Stimulated activated CD8-positive, alpha-beta memory T cell treated with anti-CD3 and anti-CD28 coated beads, Interleukin-7, amount 100 ng/mL, for 24 hours (primary cell): Measurements from ENCODE around the gene NFYB.
A peak's percentile ranks its signal among the peaks of the same experiment; 100 is the strongest.
"Not testable (repeated sequence)": the region's sequence is repeated elsewhere in the genome, so short reads cannot be mapped to it uniquely, and the experiment has no call there.

ENCODE experiments used
- DNase-seq: peaks from one replicate; pipeline ENCODE4 v3.0.0-alpha.2; 2020; ENCODE audit warnings: low read depth

Gene NFYB

DNA sequence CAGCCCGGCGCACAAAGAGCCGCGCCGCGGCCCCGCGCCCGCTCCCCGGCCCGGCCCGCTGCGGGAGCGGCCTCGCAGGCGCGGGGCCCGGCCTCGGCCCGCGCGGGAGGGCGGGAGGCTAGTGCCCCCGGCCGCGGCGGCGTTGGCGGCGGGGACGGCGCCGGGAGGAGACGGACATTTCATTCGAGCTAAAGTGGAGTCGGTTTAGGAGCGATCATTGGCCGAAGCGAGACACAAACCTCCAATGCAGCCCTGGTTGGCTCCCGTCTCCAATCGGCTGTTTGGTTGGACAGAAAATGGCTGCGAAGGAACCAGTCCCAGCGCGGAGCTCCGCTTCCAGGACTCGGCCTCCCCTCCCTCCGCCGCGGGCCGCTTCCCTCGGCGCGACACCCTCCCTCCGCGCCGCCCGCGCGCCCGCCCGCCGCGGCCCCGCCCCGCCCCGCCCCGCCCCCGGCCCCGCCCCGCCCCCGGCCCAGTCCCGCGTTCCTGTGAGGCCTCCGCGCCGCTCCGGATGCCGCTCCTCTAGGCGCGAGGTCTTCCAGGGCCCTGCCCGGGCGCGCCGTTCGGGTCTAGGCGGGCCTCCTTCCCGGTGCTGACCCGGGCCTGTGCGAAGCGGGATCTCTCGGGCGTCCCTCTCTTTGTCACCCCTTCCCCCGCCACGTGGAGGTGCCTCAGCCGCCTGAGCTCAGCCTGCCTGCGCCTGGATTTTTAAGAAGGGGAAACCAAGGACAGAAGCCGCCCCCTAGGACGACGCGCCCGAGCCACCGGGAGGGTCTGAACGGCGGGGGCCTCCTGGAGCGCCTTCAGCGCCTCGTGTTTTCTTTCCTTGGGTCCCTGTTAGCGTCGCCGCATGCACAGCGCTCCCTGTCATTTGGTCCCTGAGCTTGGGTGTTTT lies at the start of gene NFYB:
TSS of gene NFYB (minus strand) at position 309 of the 895 bp plus-strand sequence. CDS start 2,757 bp downstream, outside the sequence.
- peak; percentile 75 for DNase-seq

DNA sequence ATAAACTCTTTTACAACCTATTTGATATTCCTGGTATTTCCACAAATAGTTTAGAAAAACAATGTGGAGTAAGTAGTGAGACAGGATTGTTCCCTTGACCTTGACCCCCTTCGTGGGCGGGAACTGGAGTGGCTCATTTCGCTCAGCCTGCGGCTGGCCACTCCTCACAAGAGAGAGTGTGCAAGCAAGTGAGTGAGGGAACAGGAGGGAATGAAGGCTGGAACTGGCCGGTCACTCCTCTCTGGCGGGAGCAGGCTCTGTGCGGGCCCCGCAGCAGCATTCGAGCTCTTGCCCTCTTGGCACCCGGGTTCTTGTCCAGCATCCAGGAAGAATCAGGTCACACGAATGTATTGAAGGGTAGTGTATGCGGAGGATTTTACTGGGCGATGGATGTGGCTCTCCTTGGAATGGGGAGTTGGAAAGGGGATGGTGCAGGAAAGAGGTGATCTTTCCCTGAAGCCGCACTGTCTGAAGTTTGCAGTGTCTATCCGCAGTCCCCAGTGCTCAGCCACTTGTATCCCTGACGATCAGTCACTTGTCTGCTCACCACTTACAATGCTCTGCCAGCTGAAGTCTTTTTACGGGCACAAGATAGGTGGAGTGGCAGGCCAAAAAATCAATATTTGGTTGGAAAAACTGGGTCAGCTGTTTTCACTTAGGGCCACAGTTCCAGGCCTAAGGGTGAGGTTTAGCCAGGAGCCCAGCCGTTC lies 49.6 kb upstream of the NFYB start:
- DNase-seq, result no peak

DNA sequence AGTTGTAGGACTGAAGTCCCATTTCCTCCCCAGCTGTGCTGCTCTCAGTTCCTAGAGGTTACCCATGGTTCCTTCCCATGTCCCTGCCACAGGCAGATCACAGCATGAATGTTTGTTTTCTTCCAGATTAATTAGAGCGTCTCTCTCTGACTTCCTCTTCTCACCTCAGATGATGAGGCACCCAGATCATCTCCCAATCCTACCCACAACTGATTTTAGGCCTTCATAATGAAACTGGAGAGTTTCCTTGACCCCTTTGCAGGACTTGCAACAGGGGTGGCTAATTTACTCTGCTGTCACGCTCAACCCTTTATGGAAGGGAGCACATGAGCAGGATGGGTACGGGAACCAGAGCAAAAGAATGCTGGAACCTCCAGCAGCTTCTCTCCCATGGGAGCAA lies 45.4 kb upstream of the NFYB start:
- DNase-seq, result no peak

DNA sequence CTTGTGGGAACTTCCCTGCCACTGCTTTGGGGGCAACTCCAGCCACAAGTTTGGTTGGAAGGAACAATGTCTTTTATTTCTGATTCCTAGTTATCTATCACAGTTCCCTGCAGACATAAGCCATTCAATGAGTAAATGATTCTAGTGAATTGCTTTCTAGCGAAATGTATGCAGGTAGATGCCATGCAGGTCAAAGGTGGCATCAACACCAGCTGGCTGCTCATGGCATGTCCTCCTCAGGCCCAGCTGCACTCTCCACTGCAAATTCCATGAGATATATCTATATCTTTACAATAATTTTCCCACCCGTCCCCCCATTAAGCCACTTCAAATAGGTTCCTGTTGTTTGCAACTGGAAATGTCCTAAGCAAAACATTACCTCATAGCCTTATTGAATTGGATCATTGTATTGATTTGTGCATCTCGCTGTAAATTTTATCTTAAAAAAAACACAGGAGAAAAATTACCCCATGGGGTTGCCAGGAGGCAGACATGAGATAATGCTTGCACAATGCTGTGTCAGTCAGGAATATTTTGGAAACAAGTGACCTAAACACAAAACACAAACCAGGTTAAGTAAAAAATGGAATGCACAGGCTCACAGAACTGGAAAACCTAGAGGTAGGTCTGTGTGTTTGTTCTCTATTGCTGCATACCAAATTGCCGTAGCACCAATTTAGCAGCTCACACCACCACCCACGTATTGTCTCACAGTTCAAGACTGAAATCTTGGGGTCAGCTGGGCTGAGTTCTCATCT lies 44.8 kb upstream of the NFYB start:
- no peak for DNase-seq

DNA sequence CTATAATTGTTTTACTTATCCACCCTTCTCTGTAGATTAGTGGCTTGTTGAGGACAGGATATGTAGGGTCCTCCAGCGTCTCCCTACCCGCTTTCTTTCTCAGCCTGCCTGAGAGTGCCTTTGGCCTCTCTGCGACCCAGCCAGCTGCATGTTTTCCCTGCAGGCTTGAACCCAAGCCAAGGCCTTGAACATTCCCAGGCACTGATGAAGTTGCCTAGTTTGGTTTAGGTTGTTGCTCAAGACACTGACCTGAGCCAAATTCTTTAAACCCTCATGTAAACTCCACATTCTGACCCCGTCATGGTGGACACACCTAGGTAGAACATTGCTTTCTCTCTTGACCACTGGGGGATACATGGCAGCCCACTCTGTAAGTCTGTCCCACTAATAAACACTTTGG lies 44.1 kb upstream of the NFYB start:
- DNase-seq, result no peak

- no peak for DNase-seq
These were observed 43.3 kb upstream of the NFYB start for GRCh38 chr12:104181313-104181712.

GRCh38 chr12:104180374-104180773 lies 42.4 kb upstream of the NFYB start:
- DNase-seq, result no peak

GRCh38 chr12:104177663-104178501 lies 39.9 kb upstream of the NFYB start:
- DNase-seq, result no peak

GRCh38 chr12:104177336-104177662 lies 39.3 kb upstream of the NFYB start:
- DNase-seq, result no peak

- no peak for DNase-seq
These were observed 37.8 kb upstream of the NFYB start for GRCh38 chr12:104175726-104176247.

DNA sequence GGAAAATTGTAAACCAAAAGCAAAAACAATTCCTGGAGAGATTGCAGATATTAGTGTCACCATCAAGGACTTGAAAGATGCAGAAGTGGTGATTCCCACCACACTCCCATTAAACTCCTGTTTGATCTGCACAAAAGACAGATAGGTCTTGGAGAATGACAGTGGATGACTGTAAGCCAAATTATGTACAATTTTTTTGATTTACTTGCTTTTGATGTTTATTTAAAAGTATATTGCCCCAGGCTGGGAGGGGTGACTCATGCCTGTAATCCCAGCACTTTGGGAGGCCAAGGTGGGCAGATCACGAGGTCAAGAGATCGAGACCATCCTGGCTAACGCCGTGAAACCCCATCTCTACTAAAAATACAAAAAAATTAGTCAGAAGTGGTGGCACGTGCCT lies 35.8 kb upstream of the NFYB start:
- not testable (repeated sequence) for DNase-seq

- DNase-seq, result no peak
These were observed 34.5 kb upstream of the NFYB start for GRCh38 chr12:104172570-104172947.

- no peak for DNase-seq
These were observed 34.0 kb upstream of the NFYB start for GRCh38 chr12:104171785-104172569.

DNA sequence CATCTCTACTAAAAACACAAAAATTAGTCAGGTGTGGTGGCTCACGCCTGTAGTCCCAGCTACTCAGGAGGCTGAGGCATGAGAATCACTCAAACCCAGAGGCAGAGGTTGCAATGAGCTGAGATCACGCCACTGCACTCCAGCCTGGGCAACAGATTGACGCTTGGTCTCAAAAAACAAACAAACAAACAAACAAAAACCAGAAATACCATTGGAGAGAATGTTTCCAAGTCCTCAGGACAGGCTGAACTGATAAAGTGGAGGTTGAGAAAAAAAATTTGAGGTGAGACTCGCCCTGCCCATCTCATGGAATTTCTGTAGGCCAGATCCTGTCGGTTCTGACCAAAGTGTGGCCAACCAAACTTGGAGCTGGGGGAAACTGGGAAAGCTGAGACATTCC lies 30.6 kb upstream of the NFYB start:
- no peak for DNase-seq

- no peak for DNase-seq
These were observed 29.8 kb upstream of the NFYB start for GRCh38 chr12:104167519-104168458.

DNA sequence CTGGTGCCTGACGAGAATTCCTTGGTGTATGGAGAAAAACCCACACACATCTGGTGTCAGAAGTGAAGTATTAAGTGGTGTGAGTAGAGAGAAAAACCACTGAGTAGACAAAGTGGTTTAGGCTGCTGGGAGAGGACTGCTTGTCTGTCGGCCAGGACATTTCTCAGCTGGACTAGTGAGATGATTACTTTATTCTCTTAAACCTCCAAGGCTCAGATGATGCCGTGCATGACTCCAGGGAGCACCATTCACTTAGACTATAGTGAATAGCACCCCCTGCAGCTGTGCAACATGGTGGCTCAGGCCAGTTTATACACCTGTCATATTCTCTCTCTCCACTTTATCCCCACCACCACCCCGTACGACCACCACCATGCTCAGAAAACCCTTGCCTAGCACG lies 28.5 kb upstream of the NFYB start:
- no peak for DNase-seq

- no peak for DNase-seq
These were observed 27.8 kb upstream of the NFYB start for GRCh38 chr12:104165801-104166200.

GRCh38 chr12:104164634-104165033 lies 26.6 kb upstream of the NFYB start:
- DNase-seq, result no peak

GRCh38 chr12:104163631-104164030 lies 25.6 kb upstream of the NFYB start:
- no peak for DNase-seq

DNA sequence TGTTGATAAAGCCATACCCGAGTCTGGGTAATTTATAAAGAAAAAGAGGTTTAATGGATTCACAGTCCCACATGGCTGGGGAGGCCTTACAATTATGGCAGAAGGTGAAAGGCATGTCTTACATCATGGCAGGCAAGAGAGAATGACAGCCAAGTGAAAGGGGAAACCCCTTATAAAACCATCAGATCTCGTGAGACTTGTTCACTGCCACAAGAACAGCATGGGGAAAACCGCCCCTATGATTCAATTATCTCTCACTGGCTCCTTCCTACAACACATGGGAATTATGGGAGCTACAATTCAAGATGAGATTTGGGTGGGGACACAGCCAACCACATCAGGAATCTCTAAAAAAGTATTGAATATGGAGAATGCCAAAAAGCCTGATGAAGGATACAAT lies 25.0 kb upstream of the NFYB start:
- not testable (repeated sequence) for DNase-seq
